ENCODE results near the gene TMEM30A. TPM values are rescaled to one million over a fixed set of nuclear protein-coding genes. Genes with fewer than 3 reads are reported as not detected.

TMEM30A gene
- total RNA-seq, 2 donors from 2014 or later, result 109 to 113 TPM

GRCh38 chr6:75230484-75231325, 53.9 kb downstream of the TMEM30A start:
- DNase-seq (ENCODE audit: low spot score), result no peak
- intact Hi-C loops (cut with DNase I), result no loop called here

GRCh38 chr6:75224303-75224926, 60.2 kb downstream of the TMEM30A start:
- no peak for DNase-seq (ENCODE audit: low spot score)

GRCh38 chr6:75223428-75223827, 61.2 kb downstream of the TMEM30A start:
- no peak for DNase-seq (ENCODE audit: low spot score)
- intact Hi-C loops (cut with DNase I), result no loop called here

More at GRCh38 chr6:75224303-75224926, 60.2 kb downstream of the TMEM30A start:
- intact Hi-C loops (cut with DNase I), result no loop called here

- no peak for DNase-seq (ENCODE audit: low spot score)
- intact Hi-C loops (cut with DNase I), result no loop called here
Observed at GRCh38 chr6:75222261-75222660, 62.3 kb downstream of the TMEM30A start.

- intact Hi-C loops (cut with DNase I), result no loop called here
Observed at GRCh38 chr6:75221116-75221515, 63.5 kb downstream of the TMEM30A start.

GRCh38 chr6:75220357-75220756, 64.2 kb downstream of the TMEM30A start:
- intact Hi-C loops (cut with DNase I), result no loop called here
- no peak for DNase-seq (ENCODE audit: low spot score)

More at GRCh38 chr6:75221116-75221515, 63.5 kb downstream of the TMEM30A start:
- no peak for DNase-seq (ENCODE audit: low spot score)

GRCh38 chr6:75219263-75219662, 65.3 kb downstream of the TMEM30A start:
- no peak for DNase-seq (ENCODE audit: low spot score)
- intact Hi-C loops (cut with DNase I), result loop anchor here in 1 of 2 donors (10.0 kb wide), 1 partner anchor 1484 kb away; no protein-coding TSS in a partner anchor

GRCh38 chr6:75217193-75217592, 67.4 kb downstream of the TMEM30A start:
- DNase-seq (ENCODE audit: low spot score), result no peak
- intact Hi-C loops (cut with DNase I), result loop anchor here in 1 of 2 donors (10.0 kb wide), 1 partner anchor 1482 kb away; no protein-coding TSS in a partner anchor

- intact Hi-C loops (cut with DNase I), result loop anchor here in 1 of 2 donors (10.0 kb wide), 1 partner anchor 1480 kb away; no protein-coding TSS in a partner anchor
- DNase-seq (ENCODE audit: low spot score), result no peak
Observed at GRCh38 chr6:75215291-75215690, 69.3 kb downstream of the TMEM30A start.

GRCh38 chr6:75213732-75214131, 70.9 kb downstream of the TMEM30A start:
- intact Hi-C loops (cut with DNase I), result loop anchor here in 1 of 2 donors (10.0 kb wide), 1 partner anchor 1479 kb away; no protein-coding TSS in a partner anchor
- no peak for DNase-seq (ENCODE audit: low spot score)

GRCh38 chr6:75213112-75213511, 71.5 kb downstream of the TMEM30A start:
- DNase-seq (ENCODE audit: low spot score), result no peak
- intact Hi-C loops (cut with DNase I), result loop anchor here in 1 of 2 donors (10.0 kb wide), 1 partner anchor 1478 kb away; no protein-coding TSS in a partner anchor

- no peak for DNase-seq (ENCODE audit: low spot score)
- intact Hi-C loops (cut with DNase I), result loop anchor here in 1 of 2 donors (10.0 kb wide), 1 partner anchor 1477 kb away; no protein-coding TSS in a partner anchor
Observed at GRCh38 chr6:75211920-75212590, 72.5 kb downstream of the TMEM30A start.

GRCh38 chr6:75210885-75211739, 73.5 kb downstream of the TMEM30A start:
- intact Hi-C loops (cut with DNase I), result loop anchor here in 1 of 2 donors (10.0 kb wide), 1 partner anchor 1476 kb away; no protein-coding TSS in a partner anchor
- DNase-seq (ENCODE audit: low spot score), result no peak

- intact Hi-C loops (cut with DNase I), result loop anchor here (10.0 kb wide), 5 partner anchors 794 to 1474 kb away; no protein-coding TSS in a partner anchor
- DNase-seq (ENCODE audit: low spot score), result no peak
Observed at GRCh38 chr6:75209184-75209723, 75.3 kb downstream of the TMEM30A start.

- intact Hi-C loops (cut with DNase I), result loop anchor here (10.0 kb wide), 5 partner anchors 794 to 1474 kb away; no protein-coding TSS in a partner anchor
- peak; percentile 94 for DNase-seq (ENCODE audit: low spot score)
Observed at GRCh38 chr6:75208298-75209183, 76.1 kb downstream of the TMEM30A start.

- peak; percentile 88 for DNase-seq (ENCODE audit: low spot score)
- intact Hi-C loops (cut with DNase I), result loop anchor here (10.0 kb wide), 5 partner anchors 792 to 1472 kb away; no protein-coding TSS in a partner anchor
Observed at GRCh38 chr6:75206576-75207342, 77.8 kb downstream of the TMEM30A start.

Measured in posterior vena cava (tissue), 2 donors.